H1 (cell line): Measurements from ENCODE around the gene MS4A15. TPM values are rescaled to one million over a fixed set of nuclear protein-coding genes. Genes with fewer than 3 reads are reported as not detected.

Source experiments
- ASH2L ChIP-seq: fragments of 200-600, 300-600 bp; sonication (generic); IDR thresholded peaks from one replicate; pipeline ENCODE4 v1.7.1; 2017; ENCODE audit warnings: low read length
- CBX8 ChIP-seq: fragments of 300-800, 300-1000 bp; sonication (generic); IDR thresholded peaks from 2 replicates; pipeline ENCODE4 v1.7.1; 2016; ENCODE audit warnings: low read depth, low read length, borderline replicate concordance
- CHD7 ChIP-seq: fragments of 300-600 bp; sonication (generic); IDR thresholded peaks from 2 replicates; pipeline ENCODE4 v1.7.1; 2012; ENCODE audit warnings: low read length, moderate library complexity, mild to moderate bottlenecking, inconsistent platforms; ENCODE audit not compliant: insufficient replicate concordance
- EZH2 ChIP-seq: fragments of 200-600 bp; sonication (generic); IDR thresholded peaks from 2 replicates; pipeline ENCODE4 v1.7.1; 2012; ENCODE audit warnings: low read depth, mild to moderate bottlenecking, moderate library complexity, low read length, inconsistent platforms; ENCODE audit not compliant: severe bottlenecking
- GTF2F1 ChIP-seq: IDR thresholded peaks from 2 replicates; pipeline ENCODE4 v1.6.1; 2012; ENCODE audit warnings: low read depth, low read length, improper control_type of control experiment, borderline replicate concordance
- HDAC6 ChIP-seq: IDR thresholded peaks from one replicate; pipeline ENCODE4 v1.7.1; 2012; ENCODE audit warnings: low read depth, mild to moderate bottlenecking, inconsistent platforms, low read length, moderate library complexity
- KDM1A ChIP-seq: fragments of 200-600, 300-600 bp; sonication (generic); IDR thresholded peaks from 2 replicates; pipeline ENCODE4 v1.7.1; 2016; ENCODE audit warnings: mild to moderate bottlenecking, low read length, borderline replicate concordance
- NANOG ChIP-seq: IDR thresholded peaks from 2 replicates; pipeline ENCODE4 v1.6.1; 2011; ENCODE audit warnings: low read length, low read depth, mild to moderate bottlenecking, inconsistent platforms; ENCODE audit not compliant: insufficient read depth, poor library complexity, severe bottlenecking
- POU5F1 ChIP-seq: IDR thresholded peaks from 2 replicates; pipeline ENCODE4 v1.6.1; 2011; ENCODE audit warnings: low read depth, mild to moderate bottlenecking, low read length, moderate library complexity
- USF2 ChIP-seq: IDR thresholded peaks from 2 replicates; pipeline ENCODE4 v1.6.1; 2011; ENCODE audit warnings: low read length, improper control_type of control experiment
- polyA plus RNA-seq, 7 experiments: library from polyadenylated mRNA; depleted of rRNA in 3 of 7; stranded (reverse) in 5 of 7; unstranded in 2 of 7; fragments of >200 nt in 5 of 7; fragments of 200-250 nt in 2 of 7; gene quantifications; 1 replicate in 5 of 7; 2 replicates in 1 of 7; 4 replicates in 1 of 7; pipeline versions ENCODE4 v1.2.1 to v1.2.3, GENCODE V29; 2011 to 2013; ENCODE audit warnings: missing spikeins in 2 of 7, mixed read lengths in 2 of 7
- total RNA-seq: library from RNA; stranded (reverse); fragmentation: NEBNext Ultra II Directional; extraction: Animal tissue kit (Norgen Biotek cat#: 25700); gene quantifications from 2 replicates; pipeline ENCODE4 v1.2.1, GENCODE V29; 2021

MS4A15 gene
- total and polyA plus RNA-seq, 2 of the 8 experiments (the other 6 are each of a cell fraction or from before 2014, with no cell fraction given) = 0.15 to 0.17 TPM

DNA sequence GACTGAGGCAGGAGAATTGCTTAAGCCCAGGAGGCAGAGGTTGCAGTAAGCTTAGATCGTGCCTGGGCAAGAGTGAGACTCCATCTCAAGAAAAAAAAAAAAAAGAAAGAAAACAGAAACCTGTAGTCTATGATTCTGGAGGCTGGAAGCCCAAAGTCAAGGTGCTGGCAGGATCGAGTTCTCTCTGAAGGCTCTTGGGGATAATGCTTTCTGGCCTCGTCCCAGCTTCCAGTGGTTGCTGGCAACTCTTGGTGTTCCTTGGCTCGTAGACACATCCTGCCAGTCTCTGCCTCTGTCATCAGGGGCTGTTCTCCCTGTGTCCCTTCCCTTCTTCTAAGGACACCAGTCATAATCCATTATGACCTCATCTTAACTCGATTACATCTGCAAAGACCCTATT is 68.5 kb downstream of the MS4A15 start (continued):
- TF ChIP-seq CHD7 (no peak), KDM1A (no peak), GTF2F1 (no peak), POU5F1 (no peak), HDAC6 (no peak), USF2 (no peak), CBX8 (no peak), ASH2L (no peak), EZH2 (no peak), NANOG (no peak)
